GDM1 (cell line): ENCODE results near the gene SYNDIG1.
"Not testable (repeated sequence)": the region's sequence is repeated elsewhere in the genome, so short reads cannot be mapped to it uniquely, and the experiment has no call there.

Source experiments
- DNase-seq: peaks from one replicate; lab custom pipeline; 2025; lab: John Stamatoyannopoulos, UW

The SYNDIG1 gene

GRCh38 chr20:24493181-24493580, 23.8 kb downstream of the SYNDIG1 start:
- no peak for DNase-seq

GRCh38 chr20:24493661-24494459, 24.4 kb downstream of the SYNDIG1 start:
- DNase-seq, result no peak

- no peak for DNase-seq
Measured at GRCh38 chr20:24494460-24494920, 25.1 kb downstream of the SYNDIG1 start.

GRCh38 chr20:24495266-24495665, 25.8 kb downstream of the SYNDIG1 start:
- DNase-seq, result no peak

GRCh38 chr20:24497851-24498250, 28.4 kb downstream of the SYNDIG1 start:
- DNase-seq, result no peak

- DNase-seq, result no peak
Measured at GRCh38 chr20:24498641-24499040, 29.2 kb downstream of the SYNDIG1 start.

GRCh38 chr20:24499472-24499871, 30.0 kb downstream of the SYNDIG1 start:
- DNase-seq, result no peak

GRCh38 chr20:24501764-24502556, 32.5 kb downstream of the SYNDIG1 start:
- DNase-seq, result no peak

GRCh38 chr20:24502661-24503060, 33.2 kb downstream of the SYNDIG1 start:
- no peak for DNase-seq

- DNase-seq, result no peak
Measured at GRCh38 chr20:24503352-24503931, 34.0 kb downstream of the SYNDIG1 start.

- no peak for DNase-seq
Measured at GRCh38 chr20:24504331-24505285, 35.2 kb downstream of the SYNDIG1 start.

- DNase-seq, result no peak
Measured at GRCh38 chr20:24506146-24506545, 36.7 kb downstream of the SYNDIG1 start.

- DNase-seq, result no peak
Measured at GRCh38 chr20:24506696-24507095, 37.3 kb downstream of the SYNDIG1 start.

GRCh38 chr20:24507182-24507853, 37.9 kb downstream of the SYNDIG1 start:
- DNase-seq, result no peak

- not testable (repeated sequence) for DNase-seq
Measured at GRCh38 chr20:24512441-24512840, 43.0 kb downstream of the SYNDIG1 start.

GRCh38 chr20:24518515-24518914, 49.1 kb downstream of the SYNDIG1 start:
- DNase-seq, result no peak

GRCh38 chr20:24519476-24519875, 50.0 kb downstream of the SYNDIG1 start:
- DNase-seq, result no peak

- no peak for DNase-seq
Measured at GRCh38 chr20:24521032-24521431, 51.6 kb downstream of the SYNDIG1 start.

GRCh38 chr20:24522452-24523330, 53.3 kb downstream of the SYNDIG1 start:
- no peak for DNase-seq

- DNase-seq, result no peak
Measured at GRCh38 chr20:24523661-24524060, 54.2 kb downstream of the SYNDIG1 start.
